Measurements from ENCODE around the gene HPCA. TPM values are rescaled to one million over a fixed set of nuclear protein-coding genes. Genes with fewer than 3 reads are reported as not detected.

Gene HPCA
- total and polyA plus RNA-seq, 2 of the 4 experiments (the other 2 are of a cell fraction) = 0.22 TPM; not detected in 1

- peak overlapping the region; percentile 40; the same call in 2 of the 3 replicates for H2BK15ac ChIP-seq (ENCODE audit: low read depth, low read length)
- H3K4me1 ChIP-seq (ENCODE audit: control insufficient read depth, insufficient read depth, low read length) = 0 out of 2 replicates have a peak, but pooled peaks cover 1% of the 10 kb centered on the region
- dilution Hi-C loops (cut with HindIII; ENCODE audit: low sequenced_read_pairs, unreplicated experiment) = no loop called here
- peak overlapping the region; percentile 10; the same call in 1 of the 2 replicates for H3K4ac ChIP-seq (ENCODE audit: low read depth, low read length)
- peaks cover 2% of the 10 kb centered on the region; the same call in 1 of the 2 replicates for H3K27me3 ChIP-seq (ENCODE audit: control insufficient read depth, insufficient read depth, low read length)
- H3K9me3 ChIP-seq (ENCODE audit: control insufficient read depth, insufficient read depth, low read length) = no peaks in the 10 kb centered on the region
- no peak overlapping the region for H2AK9ac ChIP-seq (replicated peaks; ENCODE audit: low read depth, low read length, poor library complexity)
- intact Hi-C loops (cut with micrococcal nuclease) = no loop called here
- H4K5ac ChIP-seq (ENCODE audit: low read depth, low read length) = no peak overlapping the region
- no peak overlapping the region for H3K23ac ChIP-seq (ENCODE audit: low read depth, low read length)
- ATAC-seq (ENCODE audit: low read depth) = no peak
- POLR2A ChIA-PET (ENCODE audit: unreplicated experiment) = no interaction called here
- no peak overlapping the region for H4K8ac ChIP-seq (ENCODE audit: low read depth in 2 of 2, low read length in 2 of 2)
- DNase-seq = no peak
- no TSS peak for BruUV-seq (replicated peaks)
- CTCF ChIA-PET = no interaction called here
- no peak overlapping the region for H2BK5ac ChIP-seq (ENCODE audit: low read depth, low read length, poor library complexity, severe bottlenecking)
- H3K14ac ChIP-seq (replicated peaks; ENCODE audit: low read depth, low read length) = no peak overlapping the region
- peak overlapping the region; percentile 41 for H2AFZ ChIP-seq (replicated peaks; ENCODE audit: low read length, poor library complexity)
- no peak overlapping the region for H2BK20ac ChIP-seq (ENCODE audit: low read depth, low read length)
- H3K27ac ChIP-seq (ENCODE audit: insufficient read depth, low read length) = no peak overlapping the region
- H4K91ac ChIP-seq (ENCODE audit: insufficient read depth, low read depth, low read length) = no peak overlapping the region
- no peak overlapping the region for H3K4me3 ChIP-seq (ENCODE audit: insufficient read depth, low read depth, low read length)
- H3K18ac ChIP-seq (ENCODE audit: low read depth, low read length) = no peak overlapping the region
- 76% methylated on average over 5 of the region's 7 CpGs; no CpG with 5 or more reads in 1 of the 2 experiments for WGBS, 2 experiments (ENCODE audit: extremely low coverage in 2 of 2, insufficient read length in 1 of 2)
- H3K9me1 ChIP-seq (ENCODE audit: insufficient read depth, low read length) = peaks cover 4% of the 10 kb centered on the region
- H3K56ac ChIP-seq (ENCODE audit: extremely low read depth, insufficient read depth, low read length) = no peak overlapping the region
- no peaks in the 10 kb centered on the region for H3K36me3 ChIP-seq (ENCODE audit: control insufficient read depth, insufficient read depth, low read length)
- in situ Hi-C loops (cut with MboI; ENCODE audit: low sequenced_read_pairs) = no loop called here
- no peak overlapping the region for H2BK120ac ChIP-seq (ENCODE audit: low read depth, low read length)
- H3K79me1 ChIP-seq (ENCODE audit: low read depth in 1 of 2, low read length in 2 of 2) = no peaks in the 10 kb centered on the region
- TF ChIP-seq MAZ (IDR thresholded peaks at IDR 0.05; ENCODE audit: borderline replicate concordance, low read depth, low read length) (no peak), ELK1 (IDR thresholded peaks at IDR 0.05; ENCODE audit: borderline replicate concordance, low read depth, low read length) (no peak), BHLHE40 (IDR thresholded peaks at IDR 0.05; ENCODE audit: low read depth, low read length) (no peak), CHD1 (IDR thresholded peaks at IDR 0.05; ENCODE audit: low read depth, low read length) (no peak), CEBPB (IDR thresholded peaks at IDR 0.05; ENCODE audit: low read depth, low read length) (no peak), MXI1 (IDR thresholded peaks at IDR 0.05; ENCODE audit: borderline replicate concordance, low read depth, low read length) (no peak), CTCF (conservative IDR thresholded peaks at IDR 0.05; ENCODE audit: low read depth, low read length) (no peak), SMC3 (IDR thresholded peaks at IDR 0.05; ENCODE audit: low read depth, low read length) (no peak), RCOR1 (IDR thresholded peaks at IDR 0.05; ENCODE audit: insufficient replicate concordance, low read length) (no peak), POLR2A (IDR thresholded peaks at IDR 0.05; ENCODE audit: low read depth, low read length) (no peak)
- H4K20me1 ChIP-seq (ENCODE audit: insufficient read depth, low read length) = no peaks in the 10 kb centered on the region
- no peak overlapping the region for H3K9ac ChIP-seq (ENCODE audit: low read depth, low read length)
- H2AK5ac ChIP-seq (ENCODE audit: low read depth, low read length) = peak overlapping the region; percentile 24
- H3K4me2 ChIP-seq (ENCODE audit: low read depth, low read length) = no peak overlapping the region
Measured at GRCh38 chr1:32920833-32921232, 34.5 kb downstream of the HPCA start.

All from IMR-90 (cell line).